HG03066 (cell line): ENCODE measurements around the gene NTRK1.

Experiments used
- ATAC-seq: cut with Tn5 transposase; IDR thresholded peaks from one replicate; pipeline ENCODE4 v1.9.1; 2021; ENCODE audit warnings: low read depth; ENCODE audit not compliant: unreplicated experiment

The NTRK1 gene

DNA sequence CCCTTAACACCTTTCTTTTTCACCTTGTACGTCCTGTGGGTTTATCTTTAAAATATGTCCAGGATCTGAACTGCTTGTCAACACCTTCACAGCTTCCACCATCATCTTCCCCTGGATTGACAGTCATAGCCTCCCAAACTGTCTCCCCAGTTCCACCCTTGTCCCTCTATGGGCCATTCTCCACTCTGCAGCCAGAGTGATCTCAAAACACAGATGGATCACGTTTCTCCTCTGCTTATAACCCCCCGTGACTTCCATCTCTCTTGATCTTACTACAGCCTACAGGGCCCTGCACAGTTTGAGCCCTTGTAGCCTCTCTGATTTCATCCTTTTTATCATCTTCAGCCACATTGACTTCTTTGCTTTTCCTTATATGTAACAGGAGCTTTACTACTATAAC, 6.0 kb upstream of the NTRK1 start:
- ATAC-seq = no peak

DNA sequence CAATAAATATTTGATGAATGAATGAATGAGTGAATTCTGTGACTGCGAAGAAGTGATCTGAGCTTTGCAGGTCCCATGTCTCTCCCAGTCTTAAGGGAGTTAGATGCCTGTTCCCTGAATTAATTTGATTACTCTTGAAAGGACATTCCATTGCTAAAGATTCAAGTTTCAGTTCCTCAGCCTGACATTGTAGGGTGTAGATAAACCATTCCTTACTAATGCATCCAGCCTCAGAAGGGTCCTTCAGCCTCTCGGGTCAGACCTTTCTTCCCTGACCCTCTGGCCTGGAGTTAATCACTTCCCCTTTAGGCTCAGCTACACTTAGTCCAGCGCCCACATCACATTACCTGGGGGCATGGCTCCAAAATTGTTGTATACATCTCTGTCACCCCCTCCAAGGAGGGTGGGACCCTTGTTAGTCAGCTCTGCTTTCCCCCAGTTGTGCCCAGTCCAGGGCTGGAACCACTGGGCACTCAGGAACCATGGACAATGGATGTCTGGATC, 4.3 kb upstream of the NTRK1 start:
- no peak for ATAC-seq

DNA sequence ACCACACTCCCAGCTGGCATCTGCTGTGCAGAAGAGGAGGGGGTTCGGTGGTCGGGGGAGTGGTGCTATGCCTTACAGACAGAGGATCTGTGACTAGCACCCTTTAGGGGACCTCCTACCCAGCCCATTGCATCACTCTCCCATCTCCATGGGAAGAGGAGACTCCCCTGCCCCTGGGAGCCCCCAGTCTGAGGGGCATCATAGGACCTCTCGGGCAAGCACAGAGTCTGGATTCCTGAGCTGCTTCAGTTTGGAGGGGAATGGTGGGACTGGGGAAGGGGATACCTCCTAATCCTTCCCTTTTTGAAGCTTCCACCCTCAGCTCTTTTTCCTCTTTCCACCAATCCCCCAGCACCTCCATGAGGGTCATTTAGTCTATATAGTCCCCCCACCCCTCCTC, 3.1 kb upstream of the NTRK1 start:
- no peak for ATAC-seq

DNA sequence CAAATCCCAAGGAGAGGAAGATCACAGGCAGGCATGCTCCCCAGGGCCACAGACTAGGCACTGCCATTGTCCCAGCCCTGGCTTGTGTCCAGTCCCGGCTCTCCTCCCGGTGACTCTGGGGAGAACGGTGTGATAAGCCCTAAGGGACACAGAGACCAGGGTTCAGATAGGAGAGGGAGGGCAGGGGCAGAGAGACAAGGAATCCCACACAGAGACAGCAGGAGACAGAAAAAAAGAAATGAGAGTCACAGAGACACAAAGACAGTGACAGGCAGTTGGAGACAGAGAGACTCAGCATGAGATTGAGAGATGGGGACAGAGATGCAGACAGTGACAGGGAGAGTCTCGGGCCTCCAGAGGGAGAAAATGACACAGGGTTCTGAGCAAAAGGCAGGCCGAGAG, 2.1 kb upstream of the NTRK1 start:
- no peak for ATAC-seq

DNA sequence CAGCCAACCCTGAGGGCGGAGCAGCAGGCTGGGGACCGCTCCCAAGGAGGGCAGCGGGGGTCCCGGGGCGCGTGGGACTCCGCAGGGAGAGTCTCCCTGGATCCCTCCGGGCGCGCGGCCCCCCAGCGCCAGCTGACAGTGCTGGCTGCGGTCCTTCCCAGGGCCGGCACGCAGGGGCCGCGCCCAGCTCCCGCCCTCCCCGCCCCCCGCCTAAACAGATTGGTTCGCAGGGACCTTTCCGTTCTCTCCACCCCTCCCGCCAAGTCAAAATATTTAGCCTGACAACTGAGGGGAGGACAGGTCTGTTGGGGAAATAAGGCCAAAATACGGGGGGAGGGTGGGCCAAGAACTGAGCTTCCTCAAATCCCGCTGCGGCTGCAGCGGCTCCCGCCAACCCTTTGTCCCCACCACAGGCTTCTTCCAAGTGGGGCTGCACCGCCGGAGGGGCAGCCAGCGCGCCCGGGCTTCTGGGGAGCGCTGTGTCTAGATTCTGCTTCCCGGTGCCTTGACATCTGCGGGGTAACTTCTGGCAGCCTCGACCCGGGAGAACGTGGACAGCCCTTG, 1.6 kb upstream of the NTRK1 start, which contains the start of gene INSRR:
Gene INSRR, minus strand, starts transcription at position 159 of the 564 bp plus-strand sequence. CDS start 496 bp downstream, outside the sequence.
- ATAC-seq = no peak

DNA sequence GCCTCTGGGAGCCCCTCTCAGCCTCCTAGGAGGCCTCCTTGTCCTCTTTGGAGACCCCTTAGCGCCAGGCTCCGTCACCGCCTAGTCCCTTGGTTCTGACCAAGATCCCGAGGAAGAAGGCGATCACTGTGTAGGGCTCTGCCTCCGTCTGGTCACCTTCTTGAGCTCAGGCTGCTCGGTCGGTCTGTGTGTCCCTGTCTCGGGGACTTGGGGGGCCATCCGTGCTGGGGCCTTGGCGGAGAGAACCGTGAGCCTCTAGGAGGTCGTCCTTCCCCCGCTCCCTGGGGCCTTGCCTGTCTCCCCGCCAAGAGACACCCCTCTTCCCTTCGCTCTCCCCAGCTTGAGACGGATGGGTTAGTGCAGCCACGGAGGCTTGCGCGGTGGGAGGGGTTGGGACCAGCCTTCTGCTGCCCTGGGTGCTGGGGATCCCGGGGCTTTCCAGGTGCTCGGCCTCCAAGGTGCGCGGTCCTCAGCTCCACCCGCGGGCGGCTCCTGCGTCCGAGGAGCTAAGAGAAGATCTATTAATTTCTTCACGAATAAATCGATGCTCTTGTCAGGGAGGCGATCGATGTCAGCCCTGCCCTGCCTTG, 1.0 kb upstream of the NTRK1 start:
- ATAC-seq = no peak

DNA sequence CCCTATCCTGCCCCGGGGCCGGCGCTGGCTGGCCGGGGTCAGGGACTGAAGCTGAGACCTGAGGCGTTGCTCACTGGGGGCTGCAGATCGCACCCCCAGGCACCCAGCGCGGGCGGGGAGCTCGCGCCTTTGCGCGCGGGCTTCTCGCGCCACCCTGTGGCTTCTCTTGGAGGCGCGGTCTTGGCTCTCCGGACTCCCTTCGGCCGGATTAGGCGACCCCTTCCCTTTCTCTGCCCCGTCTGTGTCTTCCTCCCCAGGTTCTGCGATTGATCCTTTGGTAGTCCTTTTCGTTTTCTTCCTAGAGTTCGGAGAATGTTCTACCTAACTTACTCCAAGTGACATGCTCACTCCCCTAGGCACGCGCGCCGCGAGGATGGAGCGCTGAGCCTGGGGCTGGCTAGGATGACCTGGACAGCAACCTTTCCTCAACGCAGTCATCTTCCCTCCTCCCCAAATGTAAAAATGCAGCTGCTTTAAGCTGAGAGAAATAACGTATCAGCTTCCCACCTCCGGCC, 495 bp upstream of the NTRK1 start:
- ATAC-seq = no peak

DNA sequence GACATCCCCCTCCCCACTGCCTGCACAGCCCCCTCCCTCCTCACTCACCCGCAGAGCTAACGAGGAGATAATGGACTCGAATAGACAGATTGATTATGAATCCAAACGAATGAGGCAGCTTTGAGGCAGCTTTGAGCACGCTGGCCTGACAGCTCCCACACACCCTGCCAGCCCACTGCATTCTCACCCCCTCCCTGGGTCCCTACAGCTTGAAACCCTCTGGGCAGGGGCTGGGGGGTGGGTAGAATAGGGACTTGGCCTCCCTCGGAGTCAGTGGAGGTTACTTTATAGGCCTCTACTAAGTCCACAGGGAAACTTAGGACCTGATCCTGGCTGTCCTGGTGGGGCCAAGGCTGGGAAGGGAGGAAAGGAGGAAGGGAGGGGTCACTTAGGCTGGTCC, 1.9 kb downstream of the NTRK1 start:
- no peak for ATAC-seq

DNA sequence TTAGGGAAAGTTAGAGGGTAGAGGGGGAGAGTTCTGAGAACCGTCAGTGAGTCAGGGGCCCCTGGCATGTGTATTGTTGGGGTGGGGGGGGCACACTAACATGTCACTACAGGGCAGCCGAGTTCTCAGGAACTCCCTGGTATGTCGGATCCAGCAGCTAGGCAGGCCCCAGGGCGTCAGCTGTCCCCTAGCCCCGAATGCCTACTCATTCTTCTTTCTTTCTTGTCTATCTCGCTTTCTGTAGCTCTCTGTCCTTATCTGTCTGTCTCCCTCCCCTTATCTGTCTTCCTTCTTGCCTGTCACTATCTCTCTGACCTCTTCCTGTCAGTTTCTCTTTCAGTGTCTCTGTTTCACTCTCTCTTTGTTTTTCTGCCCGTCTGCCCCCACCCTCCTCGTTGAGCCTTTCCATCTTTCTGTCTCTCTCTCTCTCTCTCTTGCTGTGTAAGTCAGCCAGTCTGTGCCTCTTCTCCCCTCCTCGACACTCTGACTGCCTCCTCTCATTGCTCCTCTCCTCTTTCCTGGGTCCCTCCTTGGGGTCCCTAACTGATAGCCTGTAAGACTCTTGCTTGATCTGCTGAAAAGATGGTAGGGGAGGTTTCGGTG, 2.4 kb downstream of the NTRK1 start:
- ATAC-seq = no peak

DNA sequence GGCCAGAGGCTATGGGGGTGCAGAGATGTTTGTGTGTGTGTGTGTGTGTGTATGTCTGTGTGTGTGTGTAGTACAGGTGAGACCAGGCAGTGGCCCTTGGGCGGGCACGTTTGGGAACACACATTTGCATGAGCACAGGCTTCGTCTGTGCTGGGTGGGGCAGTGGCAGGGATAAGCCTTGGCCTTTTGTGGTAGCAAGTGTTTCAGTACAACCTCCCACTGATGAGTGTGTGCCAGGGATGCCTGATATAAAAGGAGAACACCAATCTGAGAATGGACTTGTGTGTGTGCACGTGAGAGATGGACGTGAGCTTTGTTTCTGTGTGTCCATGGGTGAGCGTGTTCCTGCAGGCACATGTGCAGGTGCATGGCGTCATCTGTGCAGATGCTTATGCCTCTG, 3.0 kb downstream of the NTRK1 start:
- no peak for ATAC-seq

DNA sequence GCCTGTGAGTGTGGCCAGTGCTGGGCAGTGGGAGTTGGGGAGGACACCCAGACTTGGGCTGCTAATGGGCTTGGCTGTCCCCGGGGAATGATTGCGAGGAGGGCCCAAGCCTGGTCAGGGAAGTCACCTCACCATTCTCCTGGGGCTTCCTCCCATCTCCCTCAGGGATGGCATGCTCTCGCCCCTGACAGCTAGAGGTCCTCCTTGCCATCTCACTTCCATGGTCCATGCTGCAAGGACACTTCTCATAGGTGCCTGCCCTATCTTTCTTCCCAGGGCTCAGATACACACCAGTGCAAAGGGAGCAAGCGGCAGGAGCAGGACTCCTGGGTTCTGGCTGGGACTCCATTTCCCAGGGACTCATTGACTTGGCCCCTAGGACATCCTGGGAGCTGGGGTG, 4.1 kb downstream of the NTRK1 start:
- no peak for ATAC-seq

DNA sequence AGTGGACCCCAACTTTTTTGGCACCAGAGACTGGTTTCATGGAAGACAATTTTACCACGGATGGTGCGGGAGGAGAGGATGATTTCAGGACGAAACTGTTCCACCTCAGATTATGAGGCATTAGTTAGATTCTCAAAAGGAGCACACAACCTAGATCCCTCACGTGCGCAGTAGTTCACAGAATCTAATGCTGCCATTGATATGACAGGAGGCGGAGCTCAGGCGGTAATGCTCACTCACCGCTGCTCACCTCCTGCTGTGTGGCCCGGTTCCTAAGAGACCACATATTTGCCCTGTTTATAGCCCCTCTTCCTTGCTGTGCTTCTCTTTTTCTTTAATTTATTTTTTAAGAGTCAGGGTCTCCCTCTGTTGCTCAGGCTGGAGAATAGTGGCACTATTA, 4.6 kb downstream of the NTRK1 start:
- no peak for ATAC-seq

DNA sequence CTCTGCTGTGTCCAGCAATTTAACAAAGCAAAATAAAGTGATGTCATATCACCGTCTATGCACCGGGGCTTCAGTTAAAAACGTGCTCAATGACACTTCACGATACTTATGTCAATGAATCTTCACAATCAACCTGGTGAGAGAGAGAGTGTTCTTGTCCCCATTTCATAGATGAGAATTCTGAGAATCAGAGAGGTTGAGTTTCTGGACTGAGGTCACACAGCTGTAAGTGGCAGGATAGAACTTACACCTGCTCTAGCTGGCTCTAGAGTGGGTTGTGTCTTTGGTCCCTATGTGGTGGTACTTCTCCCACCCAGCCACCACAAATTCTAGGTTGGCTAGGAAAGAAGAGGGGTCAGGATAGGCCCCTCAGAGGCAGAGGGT, 5.2 kb downstream of the NTRK1 start:
- ATAC-seq = no peak

DNA sequence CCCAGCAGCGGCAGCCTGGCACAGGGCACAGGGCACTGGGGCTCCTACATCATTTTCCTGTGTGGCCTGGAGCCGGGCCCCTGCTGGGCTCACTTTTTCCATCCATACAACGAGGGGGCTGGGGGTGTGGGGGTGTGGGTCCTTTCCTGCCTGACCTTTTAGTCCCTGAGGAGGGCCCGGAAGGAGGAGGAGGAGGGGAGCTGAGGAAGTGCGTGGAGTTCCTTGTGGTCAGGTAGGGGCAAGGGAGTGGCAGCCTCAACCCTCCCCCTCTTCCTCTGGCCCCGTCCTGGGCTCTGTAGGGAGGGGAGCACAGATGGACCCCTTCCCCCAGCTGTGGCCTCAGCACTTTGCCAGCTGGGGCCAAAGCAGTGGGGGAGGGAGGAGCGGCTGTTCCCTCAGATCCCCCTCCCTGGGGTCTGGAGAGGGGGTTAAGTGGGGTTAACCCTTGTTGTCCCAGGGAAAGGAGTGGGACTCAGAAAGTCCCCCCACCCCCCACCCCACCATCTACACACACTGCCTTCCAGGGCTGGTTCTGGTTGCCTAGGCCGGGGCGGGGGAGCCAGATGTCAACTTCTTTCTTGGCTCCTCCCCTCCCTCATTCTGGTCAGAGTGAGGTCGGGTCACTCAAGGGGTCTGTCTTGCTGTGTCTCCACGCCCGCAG, 5.7 kb downstream of the NTRK1 start:
- no peak for ATAC-seq

DNA sequence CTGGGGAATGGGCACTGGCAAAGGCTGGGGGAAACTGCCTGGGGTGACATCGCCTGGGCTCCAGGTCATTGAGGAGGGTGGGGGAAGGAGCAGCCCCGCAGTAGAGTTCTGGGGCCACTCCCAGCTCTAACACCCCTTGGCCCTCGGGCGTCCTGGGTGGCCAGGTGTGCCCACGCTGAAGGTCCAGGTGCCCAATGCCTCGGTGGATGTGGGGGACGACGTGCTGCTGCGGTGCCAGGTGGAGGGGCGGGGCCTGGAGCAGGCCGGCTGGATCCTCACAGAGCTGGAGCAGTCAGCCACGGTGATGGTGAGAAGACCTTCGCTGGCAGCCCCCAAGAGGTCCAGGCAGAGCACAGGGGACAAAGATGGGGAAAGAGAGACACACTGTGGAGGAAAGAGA, 7.7 kb downstream of the NTRK1 start:
- no peak for ATAC-seq

DNA sequence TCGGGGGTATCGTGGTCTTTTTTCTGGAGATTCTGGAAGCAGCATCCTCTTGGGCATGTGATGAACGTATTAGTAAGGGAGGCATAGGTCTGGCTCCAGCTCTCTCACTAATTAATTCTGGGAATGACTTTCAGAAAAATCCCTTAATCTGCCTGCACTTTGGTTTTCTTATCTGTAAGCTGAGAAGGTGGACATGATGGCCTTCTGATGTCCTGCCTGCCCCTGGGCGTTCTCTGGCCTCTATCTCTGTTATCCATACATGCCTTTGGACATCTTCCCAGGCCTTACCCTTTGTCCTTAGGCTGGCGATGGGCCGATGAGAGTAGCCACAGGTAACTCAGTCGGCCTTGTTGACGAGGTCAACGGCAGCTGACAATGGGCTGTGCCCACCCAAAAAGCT, 8.8 kb downstream of the NTRK1 start:
- no peak for ATAC-seq

DNA sequence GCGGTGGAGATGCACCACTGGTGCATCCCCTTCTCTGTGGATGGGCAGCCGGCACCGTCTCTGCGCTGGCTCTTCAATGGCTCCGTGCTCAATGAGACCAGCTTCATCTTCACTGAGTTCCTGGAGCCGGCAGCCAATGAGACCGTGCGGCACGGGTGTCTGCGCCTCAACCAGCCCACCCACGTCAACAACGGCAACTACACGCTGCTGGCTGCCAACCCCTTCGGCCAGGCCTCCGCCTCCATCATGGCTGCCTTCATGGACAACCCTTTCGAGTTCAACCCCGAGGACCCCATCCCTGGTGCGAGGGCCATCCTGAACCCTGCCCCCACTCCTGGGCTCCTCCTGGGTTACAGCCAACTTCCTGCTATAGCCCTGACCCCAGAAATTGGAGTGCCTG, 13.0 kb downstream of the NTRK1 start:
- ATAC-seq = no peak

DNA sequence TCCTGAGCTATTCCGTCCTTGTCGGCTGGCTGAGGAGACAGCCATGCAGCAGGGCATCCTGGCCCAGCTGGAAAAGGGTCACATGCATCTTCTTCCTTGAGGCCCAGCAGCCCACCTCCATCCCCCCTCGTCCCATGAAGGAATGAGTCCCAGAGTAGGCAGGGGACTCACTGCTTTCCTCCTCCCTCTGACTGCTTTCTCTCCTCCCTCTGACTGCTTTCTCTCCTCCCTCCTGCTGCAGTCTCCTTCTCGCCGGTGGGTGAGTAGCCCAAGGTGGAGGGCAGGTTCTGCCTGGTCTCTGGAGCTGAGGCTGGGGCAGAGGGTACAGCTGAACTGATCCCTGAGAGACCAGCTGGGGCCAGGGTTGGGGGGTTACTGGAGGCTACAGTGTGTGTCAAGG, 13.5 kb downstream of the NTRK1 start:
- ATAC-seq = no peak

DNA sequence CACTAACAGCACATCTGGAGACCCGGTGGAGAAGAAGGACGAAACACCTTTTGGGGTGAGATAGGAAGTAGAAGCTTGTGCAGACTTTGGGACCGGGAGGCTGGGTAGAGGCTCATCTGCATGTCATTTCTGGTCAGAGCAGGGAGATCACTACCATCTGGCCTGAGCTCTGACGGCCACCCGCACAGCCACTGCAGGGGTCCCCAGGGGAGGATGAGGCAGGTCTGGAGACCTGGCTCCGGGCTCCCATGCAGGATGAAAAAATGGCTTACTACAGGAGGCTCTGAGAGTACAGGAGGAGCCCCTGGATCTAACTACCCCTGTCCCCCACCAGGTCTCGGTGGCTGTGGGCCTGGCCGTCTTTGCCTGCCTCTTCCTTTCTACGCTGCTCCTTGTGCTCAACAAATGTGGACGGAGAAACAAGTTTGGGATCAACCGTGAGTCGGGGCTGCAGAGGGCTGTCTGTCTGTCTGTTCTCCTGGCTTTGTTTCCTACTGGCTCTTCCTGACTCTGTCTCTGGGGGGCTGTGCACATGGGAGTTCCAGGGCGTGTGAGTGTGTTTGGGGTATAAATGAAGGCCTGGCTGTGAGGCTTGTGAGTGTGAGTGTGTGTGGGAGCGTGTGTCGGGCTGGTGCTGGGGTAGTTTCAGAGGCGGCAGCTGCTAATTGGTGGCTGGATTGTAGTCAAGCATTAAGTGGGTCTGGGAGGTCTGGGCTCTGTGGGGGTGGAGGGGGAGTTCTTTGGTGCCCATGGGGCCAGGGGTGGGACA, 14.1 kb downstream of the NTRK1 start:
- no peak for ATAC-seq

DNA sequence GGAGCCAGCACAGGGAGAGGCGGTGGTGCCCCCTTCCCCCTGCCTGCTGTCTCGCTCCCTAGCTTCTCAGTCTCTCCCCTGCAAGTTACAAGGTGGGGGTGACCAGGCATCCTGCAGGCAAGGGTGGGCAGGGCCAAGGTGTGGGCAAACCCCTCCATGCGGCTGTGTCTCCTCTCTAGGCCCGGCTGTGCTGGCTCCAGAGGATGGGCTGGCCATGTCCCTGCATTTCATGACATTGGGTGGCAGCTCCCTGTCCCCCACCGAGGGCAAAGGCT, 14.6 kb downstream of the NTRK1 start:
- ATAC-seq = no peak

DNA sequence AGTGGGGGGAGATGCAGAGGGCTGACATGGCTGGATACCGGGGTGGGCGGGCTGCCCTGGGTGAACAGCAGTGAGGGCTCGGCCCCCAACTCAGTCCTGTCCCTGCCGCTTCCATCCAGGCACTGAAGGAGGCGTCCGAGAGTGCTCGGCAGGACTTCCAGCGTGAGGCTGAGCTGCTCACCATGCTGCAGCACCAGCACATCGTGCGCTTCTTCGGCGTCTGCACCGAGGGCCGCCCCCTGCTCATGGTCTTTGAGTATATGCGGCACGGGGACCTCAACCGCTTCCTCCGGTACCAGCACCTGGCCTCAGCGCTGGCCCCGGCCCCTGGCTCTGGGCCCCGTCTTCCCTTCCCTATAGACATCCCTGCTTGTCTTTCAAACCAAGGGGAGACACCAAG, 15.6 kb downstream of the NTRK1 start:
- ATAC-seq = no peak
